Measurements from ENCODE around the gene SIAH3.

- no peak for TF ChIP-seq CREB1 (IDR thresholded peaks at IDR 0.05; ENCODE audit: low read depth)
- peak; percentile 79 for TF ChIP-seq TCF12 (IDR thresholded peaks at IDR 0.05; ENCODE audit: low read depth)
- TF ChIP-seq USF1 (IDR thresholded peaks at IDR 0.05): no peak
- no peak for TF ChIP-seq TAF1 (IDR thresholded peaks at IDR 0.05; ENCODE audit: low read depth)
- TF ChIP-seq YY1 (IDR thresholded peaks at IDR 0.05; ENCODE audit: low read depth): 0 out of 2 replicates have a peak, but pooled peaks have one; percentile 13
- no peak for TF ChIP-seq REST (IDR thresholded peaks at IDR 0.05; ENCODE audit: low read depth)
- no peak for TF ChIP-seq MAX (IDR thresholded peaks at IDR 0.05)
- TF ChIP-seq EP300 (IDR thresholded peaks at IDR 0.05; ENCODE audit: borderline replicate concordance): peak; percentile 68
- TF ChIP-seq NFIC (IDR thresholded peaks at IDR 0.05): peak; percentile 96
- TF ChIP-seq FOXM1 (IDR thresholded peaks at IDR 0.05; ENCODE audit: borderline replicate concordance, low read depth): no peak
- TF ChIP-seq CEBPB (IDR thresholded peaks at IDR 0.05): no peak
- TF ChIP-seq TEAD4 (IDR thresholded peaks at IDR 0.05): peak; percentile 58
Measured at GRCh38 chr13:45781553-45782326, 69.8 kb downstream of the SIAH3 start.
